ENCODE measurements around the gene EID1.
"Not testable (repeated sequence)": the region's sequence is repeated elsewhere in the genome, so short reads cannot be mapped to it uniquely, and the experiment has no call there.

The EID1 gene

GRCh38 chr15:48869966-48870365 is 8.0 kb upstream of the EID1 start:
- no peak for DNase-seq (ENCODE audit: low read depth)

GRCh38 chr15:48871542-48871941 is 6.4 kb upstream of the EID1 start:
- DNase-seq (ENCODE audit: low read depth) = no peak

DNA sequence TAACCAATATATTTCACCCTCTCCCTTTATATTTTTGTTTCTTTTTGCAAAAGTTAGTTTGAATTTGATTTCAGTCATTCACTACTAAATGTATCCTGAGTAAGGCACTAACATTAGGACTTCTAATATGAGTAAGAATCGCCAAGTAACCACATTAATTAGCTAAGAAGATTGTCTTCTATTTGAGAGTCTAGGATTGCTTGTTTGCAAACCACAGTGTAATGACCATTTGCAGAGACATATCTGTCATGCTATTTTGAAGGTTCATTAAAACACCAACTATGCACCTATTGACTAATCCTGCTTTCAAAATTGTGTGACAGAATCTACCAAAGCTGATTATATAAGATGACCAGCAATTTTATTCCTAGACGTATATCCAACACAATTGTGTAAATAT is 5.3 kb upstream of the EID1 start:
- DNase-seq (ENCODE audit: low read depth) = no peak

- DNase-seq (ENCODE audit: low read depth) = no peak
These were observed 2.5 kb upstream of the EID1 start for GRCh38 chr15:48875241-48875960.

- DNase-seq (ENCODE audit: low read depth) = no peak
These were observed 1.9 kb upstream of the EID1 start for GRCh38 chr15:48876057-48876456.

- DNase-seq (ENCODE audit: low read depth) = no peak
These were observed 2.2 kb downstream of the EID1 start for GRCh38 chr15:48880070-48880634.

DNA sequence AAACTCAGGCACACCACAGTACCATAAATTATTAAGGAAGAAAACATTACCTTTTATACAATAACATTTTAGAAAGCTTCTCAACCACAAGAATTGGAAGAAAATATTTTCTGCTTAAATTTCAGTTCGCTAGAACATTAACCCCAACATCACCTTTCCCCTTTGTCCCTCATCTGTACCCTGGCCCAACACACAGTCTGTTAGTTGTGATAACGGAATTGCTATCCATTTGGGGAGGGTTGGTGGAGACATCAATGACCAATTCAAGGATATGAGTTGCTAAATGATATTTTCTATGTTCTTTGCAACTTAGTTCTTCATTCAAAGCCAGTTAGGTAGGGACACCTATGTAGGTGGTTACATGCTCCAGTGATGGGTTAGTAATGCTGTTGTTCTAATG is 5.8 kb downstream of the EID1 start:
- DNase-seq (ENCODE audit: low read depth) = no peak

- DNase-seq (ENCODE audit: low read depth) = no peak
These were observed 9.2 kb downstream of the EID1 start for GRCh38 chr15:48887144-48887543.

DNA sequence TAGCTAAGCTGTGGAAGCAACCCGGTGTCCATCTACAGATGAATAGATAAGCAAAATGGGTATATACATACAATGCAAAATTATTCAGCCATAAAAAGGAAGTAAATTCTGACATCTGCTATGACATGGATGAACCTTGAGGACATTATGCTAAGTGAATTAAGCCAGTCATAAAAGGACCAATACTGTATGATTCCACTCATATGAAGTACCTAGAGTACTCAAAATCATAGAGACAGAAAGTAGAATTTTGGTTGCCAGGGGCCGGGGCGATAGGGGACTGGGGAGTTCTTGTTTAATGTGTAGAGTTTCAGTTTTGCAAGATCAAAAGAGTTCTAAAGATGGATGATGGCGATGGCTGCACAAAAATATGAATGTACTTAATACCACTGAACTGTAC is 10.3 kb downstream of the EID1 start:
- no peak for DNase-seq (ENCODE audit: low read depth)

- DNase-seq (ENCODE audit: low read depth) = no peak
These were observed 10.9 kb downstream of the EID1 start for GRCh38 chr15:48888836-48889235.

DNA sequence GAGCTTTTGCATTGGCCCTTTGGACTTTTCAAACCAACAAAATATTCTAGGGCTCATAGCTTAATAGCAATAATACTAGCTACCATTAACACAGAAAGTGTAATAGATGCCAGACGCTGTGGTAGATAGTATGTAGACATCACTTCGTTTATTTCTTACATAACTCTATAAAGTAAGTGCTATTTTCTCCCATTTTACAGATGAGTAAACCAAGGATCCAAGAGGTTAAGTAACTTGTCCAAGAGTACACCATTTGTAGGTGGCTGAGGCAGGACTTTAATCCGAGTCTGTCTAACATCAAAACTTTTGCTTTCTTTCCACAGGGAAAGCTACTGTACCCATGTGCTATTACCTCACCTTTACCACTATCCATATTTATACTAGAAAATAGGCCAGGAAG is 12.0 kb downstream of the EID1 start:
- no peak for DNase-seq (ENCODE audit: low read depth)

DNA sequence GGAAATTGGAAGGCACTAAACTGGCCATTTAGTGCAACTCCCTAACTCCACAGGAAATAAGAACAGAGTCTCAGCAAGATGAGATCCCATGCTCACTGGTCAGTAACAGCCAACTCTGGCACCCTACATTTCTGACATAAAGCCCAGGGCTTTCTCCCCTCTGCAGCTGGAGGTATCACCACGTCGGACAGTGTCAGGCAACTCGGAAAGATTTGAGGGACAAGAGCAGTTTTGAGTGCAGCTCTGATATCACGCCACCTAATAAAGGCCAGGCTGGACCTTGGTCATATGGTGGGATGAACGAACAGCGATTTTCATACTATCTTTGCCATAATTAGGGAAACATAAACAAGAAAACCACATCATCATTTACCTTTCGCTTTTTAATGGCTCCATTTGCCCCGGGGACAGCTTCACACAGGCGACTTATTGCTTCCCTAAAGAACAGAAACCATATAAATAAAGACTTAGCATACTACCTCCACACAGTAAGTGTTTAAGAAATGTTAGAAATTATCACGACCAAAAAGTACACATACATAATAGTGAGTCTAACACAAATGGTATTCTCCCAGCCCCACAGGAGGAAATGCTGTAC is 12.5 kb downstream of the EID1 start:
- no peak for DNase-seq (ENCODE audit: low read depth)

DNA sequence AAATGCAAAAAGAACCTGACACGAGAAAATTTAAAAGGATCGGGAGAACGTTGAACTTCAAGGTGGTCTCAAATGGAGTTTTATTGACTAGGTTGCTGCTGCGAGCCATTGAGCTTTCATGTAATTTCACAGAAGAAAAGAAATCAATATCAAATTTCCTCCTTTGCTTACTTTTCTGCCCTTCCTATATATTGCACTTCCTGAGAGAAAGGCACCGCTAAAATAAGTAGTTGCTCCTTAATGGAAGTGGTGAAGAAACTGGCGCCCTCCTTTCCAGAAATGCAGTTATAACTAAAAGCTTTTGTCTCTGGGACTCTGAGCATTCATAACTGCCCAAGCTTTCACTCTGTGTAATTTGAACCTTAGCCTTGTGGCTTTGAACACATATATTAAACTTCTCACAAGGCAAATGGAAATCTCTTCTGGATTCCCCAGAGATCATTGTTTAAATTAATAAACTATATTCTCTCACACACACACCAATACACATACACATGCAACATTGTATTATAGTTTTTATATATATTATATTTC is 13.4 kb downstream of the EID1 start:
- DNase-seq (ENCODE audit: low read depth) = no peak

DNA sequence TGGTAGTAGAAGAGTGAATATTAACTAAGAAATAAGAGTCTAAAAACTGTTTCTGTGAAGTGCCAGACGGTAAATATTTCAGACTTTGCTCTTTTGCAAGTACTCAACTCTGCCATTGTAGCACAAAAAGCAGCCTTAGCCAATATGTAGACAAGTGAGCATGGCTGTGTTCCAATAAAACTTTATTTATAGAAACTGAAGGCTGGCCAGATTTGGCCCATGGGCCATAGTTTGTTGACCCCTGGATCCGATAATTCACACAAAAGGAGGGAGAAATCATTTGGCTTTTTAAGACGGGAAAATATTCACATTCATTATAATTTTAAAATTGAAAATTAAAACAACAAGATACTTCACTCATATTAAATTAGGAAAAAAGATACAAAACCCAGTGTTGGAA is 15.4 kb downstream of the EID1 start:
- no peak for DNase-seq (ENCODE audit: low read depth)

DNA sequence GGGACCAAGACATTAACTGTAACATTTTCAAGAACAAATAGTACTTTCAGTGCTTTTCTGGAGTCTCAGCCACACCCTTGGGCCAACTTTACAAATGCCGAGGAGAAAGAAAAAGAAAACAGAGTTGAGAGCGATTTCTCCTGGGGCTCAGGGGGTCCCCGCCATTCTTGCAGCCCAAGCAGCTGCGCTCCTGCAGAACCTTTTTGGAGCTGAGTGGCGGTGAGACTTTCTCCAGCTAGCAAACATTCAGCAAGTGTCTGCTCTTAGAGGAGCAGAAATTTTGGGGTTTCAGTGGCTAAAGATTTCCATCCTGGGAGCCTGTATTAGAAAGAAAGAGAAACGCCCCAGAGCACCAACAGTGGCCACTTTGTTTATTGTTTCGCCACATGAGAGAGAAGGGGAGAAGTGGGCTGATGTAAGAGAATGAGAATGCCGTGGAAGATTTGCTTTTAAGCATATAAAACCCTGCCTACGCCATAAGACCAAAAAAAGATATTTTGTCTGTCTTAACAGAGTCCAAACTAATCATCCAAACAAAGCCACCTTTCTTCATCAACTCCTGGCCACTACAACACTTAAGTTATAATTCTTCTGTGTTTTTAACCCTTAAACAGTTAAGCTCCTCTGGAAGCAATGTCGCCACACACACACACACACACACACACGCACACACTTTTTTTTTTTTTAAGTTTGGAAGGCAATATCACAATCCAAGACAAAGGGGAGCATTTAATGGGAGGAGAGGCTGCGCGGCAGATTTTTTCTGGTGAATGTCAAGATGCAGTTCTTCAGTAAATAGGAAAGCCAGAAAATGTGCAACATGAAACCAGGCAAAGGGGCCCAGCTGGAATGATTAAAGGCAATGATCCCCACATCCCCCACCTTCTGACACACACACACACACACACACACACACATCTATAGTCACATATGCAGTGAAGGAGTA is 19.2 kb downstream of the EID1 start:
- DNase-seq (ENCODE audit: low read depth) = no peak

GRCh38 chr15:48898032-48898431 is 20.1 kb downstream of the EID1 start:
- no peak for DNase-seq (ENCODE audit: low read depth)

GRCh38 chr15:48898446-48898845 is 20.5 kb downstream of the EID1 start:
- DNase-seq (ENCODE audit: low read depth) = no peak

GRCh38 chr15:48899793-48900192 is 21.9 kb downstream of the EID1 start:
- no peak for DNase-seq (ENCODE audit: low read depth)

DNA sequence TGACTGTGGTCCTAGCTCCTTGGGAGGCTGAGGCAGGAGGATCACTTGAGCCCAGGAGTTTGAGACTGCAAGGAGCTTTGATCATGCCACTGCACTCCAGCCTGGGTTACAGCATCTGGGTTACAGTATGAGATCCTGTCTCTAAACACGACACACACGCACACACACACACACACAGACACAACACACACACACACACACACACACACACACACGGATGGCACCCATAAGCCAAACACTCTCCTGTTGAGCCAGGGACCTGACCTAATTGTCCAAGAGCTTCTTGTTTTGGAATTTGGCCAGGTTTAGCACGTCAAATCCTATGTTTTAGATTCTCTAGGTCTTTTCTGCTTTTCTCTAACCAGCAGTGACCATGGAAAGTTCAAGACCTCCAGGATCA is 26.8 kb downstream of the EID1 start:
- no peak for DNase-seq (ENCODE audit: low read depth)

- no peak for DNase-seq (ENCODE audit: low read depth)
These were observed 27.3 kb downstream of the EID1 start for GRCh38 chr15:48905216-48905615.

- no peak for DNase-seq (ENCODE audit: low read depth)
These were observed 27.9 kb downstream of the EID1 start for GRCh38 chr15:48905847-48906246.

GRCh38 chr15:48909313-48909712 is 31.4 kb downstream of the EID1 start:
- not testable (repeated sequence) for DNase-seq (ENCODE audit: low read depth)

All from HS-27A (cell line).